Activated naive CD8-positive, alpha-beta T cell (primary cell): ENCODE measurements around the gene MIPEP.
"Not testable (repeated sequence)": the region's sequence is repeated elsewhere in the genome, so short reads cannot be mapped to it uniquely, and the experiment has no call there.

Source experiments
- H3K27ac Mint-ChIP-seq: one replicate; pipeline ENCODE4 v1.8.0; 2021; ENCODE audit warnings: mixed read lengths
- H3K27me3 Mint-ChIP-seq: one replicate; pipeline ENCODE4 v1.8.0; 2021; ENCODE audit warnings: mixed read lengths
- H3K36me3 Mint-ChIP-seq: one replicate; pipeline ENCODE4 v1.8.0; 2021; ENCODE audit warnings: mixed read lengths
- H3K4me1 Mint-ChIP-seq: one replicate; pipeline ENCODE4 v1.8.0; 2021; ENCODE audit warnings: low read depth, mixed read lengths
- H3K4me3 Mint-ChIP-seq: one replicate; pipeline ENCODE4 v1.8.0; 2021; ENCODE audit warnings: mild to moderate bottlenecking, mixed read lengths
- H3K9me3 Mint-ChIP-seq: one replicate; pipeline ENCODE4 v1.8.0; 2021; ENCODE audit warnings: low read depth, mixed read lengths

Gene MIPEP

GRCh38 chr13:23901365-23901764, 12.2 kb upstream of the MIPEP start:
- H3K4me3 Mint-ChIP-seq, result no peak overlapping the region
- H3K4me1 Mint-ChIP-seq, result peaks cover 5% of the 10 kb centered on the region
- H3K9me3 Mint-ChIP-seq, result no peaks in the 10 kb centered on the region
- H3K27me3 Mint-ChIP-seq, result peaks cover 20% of the 10 kb centered on the region
- H3K36me3 Mint-ChIP-seq, result no peaks in the 10 kb centered on the region
- no peak overlapping the region for H3K27ac Mint-ChIP-seq

- H3K27me3 Mint-ChIP-seq, result peaks cover 19% of the 10 kb centered on the region
- no peak overlapping the region for H3K27ac Mint-ChIP-seq
- H3K4me1 Mint-ChIP-seq, result peaks cover 5% of the 10 kb centered on the region
- no peak overlapping the region for H3K4me3 Mint-ChIP-seq
- no peaks in the 10 kb centered on the region for H3K9me3 Mint-ChIP-seq
- H3K36me3 Mint-ChIP-seq, result no peaks in the 10 kb centered on the region
Observed at GRCh38 chr13:23899555-23899954, 10.4 kb upstream of the MIPEP start.

- Mint-ChIP-seq H3K36me3 (no peaks in the 10 kb centered on the region), H3K4me1 (peaks cover 3% of the 10 kb centered on the region), H3K27ac (no peak overlapping the region), H3K4me3 (no peak overlapping the region), H3K9me3 (no peaks in the 10 kb centered on the region), H3K27me3 (peaks cover 16% of the 10 kb centered on the region)
Observed at GRCh38 chr13:23898101-23898500, 8.9 kb upstream of the MIPEP start.

GRCh38 chr13:23897452-23897919, 8.3 kb upstream of the MIPEP start, which contains the start of gene C1QTNF9B:
Gene C1QTNF9B (minus strand): TSS chr13:23897502.
- H3K36me3 Mint-ChIP-seq, H3K9me3 Mint-ChIP-seq, H3K4me1 Mint-ChIP-seq, H3K4me3 Mint-ChIP-seq, H3K27ac Mint-ChIP-seq: not testable (repeated sequence)
- peaks cover 11% of the 10 kb centered on the region for H3K27me3 Mint-ChIP-seq

- not testable (repeated sequence) for H3K4me1 Mint-ChIP-seq, H3K9me3 Mint-ChIP-seq, H3K4me3 Mint-ChIP-seq, H3K27ac Mint-ChIP-seq, H3K27me3 Mint-ChIP-seq, H3K36me3 Mint-ChIP-seq
Observed at GRCh38 chr13:23894746-23895145, 5.5 kb upstream of the MIPEP start.

GRCh38 chr13:23893791-23894190, 4.6 kb upstream of the MIPEP start:
- H3K36me3 Mint-ChIP-seq, H3K4me3 Mint-ChIP-seq, H3K4me1 Mint-ChIP-seq, H3K27ac Mint-ChIP-seq, H3K9me3 Mint-ChIP-seq, H3K27me3 Mint-ChIP-seq: not testable (repeated sequence)

GRCh38 chr13:23889615-23890607, 711 bp upstream of the MIPEP start:
- H3K27ac Mint-ChIP-seq, result peak overlapping the region; percentile 64
- H3K9me3 Mint-ChIP-seq, result no peaks in the 10 kb centered on the region
- H3K27me3 Mint-ChIP-seq, result no peaks in the 10 kb centered on the region
- peaks cover 24% of the 10 kb centered on the region for H3K4me1 Mint-ChIP-seq
- H3K4me3 Mint-ChIP-seq, result peak overlapping the region; percentile 86
- peaks cover 2% of the 10 kb centered on the region for H3K36me3 Mint-ChIP-seq

GRCh38 chr13:23884361-23884760, 4.8 kb downstream of the MIPEP start:
- not testable (repeated sequence) for H3K9me3 Mint-ChIP-seq, H3K4me3 Mint-ChIP-seq, H3K27ac Mint-ChIP-seq, H3K27me3 Mint-ChIP-seq, H3K36me3 Mint-ChIP-seq
- peaks cover 19% of the 10 kb centered on the region for H3K4me1 Mint-ChIP-seq

- Mint-ChIP-seq H3K36me3 (peaks cover 8% of the 10 kb centered on the region), H3K27ac (no peak overlapping the region), H3K27me3 (no peaks in the 10 kb centered on the region), H3K9me3 (no peaks in the 10 kb centered on the region), H3K4me1 (peaks cover 16% of the 10 kb centered on the region), H3K4me3 (no peak overlapping the region)
Observed at GRCh38 chr13:23883255-23883654, 5.9 kb downstream of the MIPEP start.

- peaks cover 10% of the 10 kb centered on the region for H3K36me3 Mint-ChIP-seq
- H3K27me3 Mint-ChIP-seq, H3K4me1 Mint-ChIP-seq, H3K27ac Mint-ChIP-seq, H3K4me3 Mint-ChIP-seq, H3K9me3 Mint-ChIP-seq: not testable (repeated sequence)
Observed at GRCh38 chr13:23881402-23881800, 7.8 kb downstream of the MIPEP start.

- not testable (repeated sequence) for H3K4me1 Mint-ChIP-seq, H3K4me3 Mint-ChIP-seq, H3K27ac Mint-ChIP-seq, H3K9me3 Mint-ChIP-seq, H3K27me3 Mint-ChIP-seq
- peaks cover 15% of the 10 kb centered on the region for H3K36me3 Mint-ChIP-seq
Observed at GRCh38 chr13:23880493-23881401, 8.5 kb downstream of the MIPEP start.

GRCh38 chr13:23877286-23877685, 11.9 kb downstream of the MIPEP start:
- Mint-ChIP-seq H3K27ac (no peak overlapping the region), H3K4me1 (no peaks in the 10 kb centered on the region)

GRCh38 chr13:23876265-23876664, 12.9 kb downstream of the MIPEP start:
- H3K9me3 Mint-ChIP-seq, result no peaks in the 10 kb centered on the region
- H3K27me3 Mint-ChIP-seq, result no peaks in the 10 kb centered on the region
- no peak overlapping the region for H3K27ac Mint-ChIP-seq
- no peak overlapping the region for H3K4me3 Mint-ChIP-seq
- H3K36me3 Mint-ChIP-seq, result peaks cover 12% of the 10 kb centered on the region
- H3K4me1 Mint-ChIP-seq, result no peaks in the 10 kb centered on the region

More at GRCh38 chr13:23877286-23877685, 11.9 kb downstream of the MIPEP start:
- H3K36me3 Mint-ChIP-seq, result peaks cover 12% of the 10 kb centered on the region
- H3K9me3 Mint-ChIP-seq, result no peaks in the 10 kb centered on the region
- H3K27me3 Mint-ChIP-seq, result no peaks in the 10 kb centered on the region
- no peak overlapping the region for H3K4me3 Mint-ChIP-seq

GRCh38 chr13:23871616-23872220, 17.5 kb downstream of the MIPEP start:
- Mint-ChIP-seq H3K4me3 (no peak overlapping the region), H3K4me1 (no peaks in the 10 kb centered on the region), H3K36me3 (peaks cover 8% of the 10 kb centered on the region), H3K27me3 (no peaks in the 10 kb centered on the region), H3K9me3 (no peaks in the 10 kb centered on the region), H3K27ac (no peak overlapping the region)
